Neural cell (in vitro differentiated cells): ENCODE measurements around the gene NUDT19.
"Not testable (repeated sequence)": the region's sequence is repeated elsewhere in the genome, so short reads cannot be mapped to it uniquely, and the experiment has no call there.

Experiments
- POLR2AphosphoS5 ChIP-seq: IDR thresholded peaks from 2 replicates; pipeline ENCODE4 v1.6.1; 2012
- RAD21 ChIP-seq: fragments of 450-650 bp; conservative IDR thresholded peaks from 2 replicates; pipeline ENCODE4 v1.6.1; 2014; ENCODE audit warnings: antibody characterized with exemption, mild to moderate bottlenecking, moderate library complexity
- SMC3 ChIP-seq: fragments of 450-650 bp; conservative IDR thresholded peaks from 2 replicates; pipeline ENCODE4 v1.6.1; 2014; ENCODE audit warnings: antibody characterized with exemption, mild to moderate bottlenecking, moderate library complexity; ENCODE audit not compliant: poor library complexity
- TAF1 ChIP-seq: IDR thresholded peaks from 2 replicates; pipeline ENCODE4 v1.6.1; 2012; ENCODE audit warnings: low read depth
- TF ChIP-seq, protein P1 (sequence below): fragments of 450-650 bp; IDR thresholded peaks from 2 replicates; pipeline ENCODE4 v1.5.1; 2014; ENCODE audit warnings: antibody characterized with exemption, mild to moderate bottlenecking, moderate library complexity; ENCODE audit not compliant: poor library complexity, severe bottlenecking

DNA sequence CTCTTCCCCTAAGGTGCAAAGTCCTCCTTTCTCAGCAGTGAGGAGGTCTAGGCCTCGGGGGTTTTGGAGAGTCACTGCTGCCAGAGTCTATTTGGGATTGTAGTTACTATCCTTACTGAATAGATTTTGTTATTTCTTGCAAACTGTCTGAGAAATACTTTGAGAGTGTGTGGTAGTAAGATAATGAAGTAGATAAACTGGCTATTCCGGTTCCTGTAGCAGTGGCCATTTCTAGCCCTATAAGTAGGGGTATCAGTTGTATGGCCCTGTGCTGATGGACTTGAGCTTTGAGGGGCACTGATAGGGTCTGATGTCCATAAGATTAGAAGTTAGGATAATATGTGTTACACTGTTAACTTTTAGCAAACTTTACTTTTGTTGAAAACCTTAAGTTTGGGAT lies 2.7 kb downstream of the NUDT19 start:
- TF ChIP-seq, protein P1, sequence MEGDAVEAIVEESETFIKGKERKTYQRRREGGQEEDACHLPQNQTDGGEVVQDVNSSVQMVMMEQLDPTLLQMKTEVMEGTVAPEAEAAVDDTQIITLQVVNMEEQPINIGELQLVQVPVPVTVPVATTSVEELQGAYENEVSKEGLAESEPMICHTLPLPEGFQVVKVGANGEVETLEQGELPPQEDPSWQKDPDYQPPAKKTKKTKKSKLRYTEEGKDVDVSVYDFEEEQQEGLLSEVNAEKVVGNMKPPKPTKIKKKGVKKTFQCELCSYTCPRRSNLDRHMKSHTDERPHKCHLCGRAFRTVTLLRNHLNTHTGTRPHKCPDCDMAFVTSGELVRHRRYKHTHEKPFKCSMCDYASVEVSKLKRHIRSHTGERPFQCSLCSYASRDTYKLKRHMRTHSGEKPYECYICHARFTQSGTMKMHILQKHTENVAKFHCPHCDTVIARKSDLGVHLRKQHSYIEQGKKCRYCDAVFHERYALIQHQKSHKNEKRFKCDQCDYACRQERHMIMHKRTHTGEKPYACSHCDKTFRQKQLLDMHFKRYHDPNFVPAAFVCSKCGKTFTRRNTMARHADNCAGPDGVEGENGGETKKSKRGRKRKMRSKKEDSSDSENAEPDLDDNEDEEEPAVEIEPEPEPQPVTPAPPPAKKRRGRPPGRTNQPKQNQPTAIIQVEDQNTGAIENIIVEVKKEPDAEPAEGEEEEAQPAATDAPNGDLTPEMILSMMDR: not testable (repeated sequence)
- TF ChIP-seq SMC3, TAF1, RAD21, POLR2AphosphoS5: not testable (repeated sequence)
